GM18858 (cell line): ENCODE measurements around the gene CCDC92.

Experiments
- ATAC-seq: cut with Tn5 transposase; IDR thresholded peaks from one replicate; pipeline ENCODE4 v1.9.1; 2021; ENCODE audit not compliant: unreplicated experiment

The CCDC92 gene

GRCh38 chr12:123891516-123892179, 81.0 kb downstream of the CCDC92 start:
- ATAC-seq: no peak

GRCh38 chr12:123891011-123891410, 81.6 kb downstream of the CCDC92 start:
- ATAC-seq: no peak

- no peak for ATAC-seq
Observed at GRCh38 chr12:123890536-123890902, 82.1 kb downstream of the CCDC92 start.

- no peak for ATAC-seq
Observed at GRCh38 chr12:123889848-123890535, 82.6 kb downstream of the CCDC92 start.

GRCh38 chr12:123888989-123889388, 83.6 kb downstream of the CCDC92 start:
- no peak for ATAC-seq

- no peak for ATAC-seq
Observed at GRCh38 chr12:123886931-123887582, 85.6 kb downstream of the CCDC92 start.

GRCh38 chr12:123886258-123886657, 86.4 kb downstream of the CCDC92 start:
- ATAC-seq: no peak
